HG02759 (cell line): ENCODE measurements around the gene PTPRE.
"Not testable (repeated sequence)": the region's sequence is repeated elsewhere in the genome, so short reads cannot be mapped to it uniquely, and the experiment has no call there.

Experiments used
- ATAC-seq: cut with Tn5 transposase; IDR thresholded peaks from one replicate; pipeline ENCODE4 v1.9.1; 2021; ENCODE audit warnings: mild to moderate bottlenecking, moderate library complexity; ENCODE audit not compliant: unreplicated experiment

The PTPRE gene

DNA sequence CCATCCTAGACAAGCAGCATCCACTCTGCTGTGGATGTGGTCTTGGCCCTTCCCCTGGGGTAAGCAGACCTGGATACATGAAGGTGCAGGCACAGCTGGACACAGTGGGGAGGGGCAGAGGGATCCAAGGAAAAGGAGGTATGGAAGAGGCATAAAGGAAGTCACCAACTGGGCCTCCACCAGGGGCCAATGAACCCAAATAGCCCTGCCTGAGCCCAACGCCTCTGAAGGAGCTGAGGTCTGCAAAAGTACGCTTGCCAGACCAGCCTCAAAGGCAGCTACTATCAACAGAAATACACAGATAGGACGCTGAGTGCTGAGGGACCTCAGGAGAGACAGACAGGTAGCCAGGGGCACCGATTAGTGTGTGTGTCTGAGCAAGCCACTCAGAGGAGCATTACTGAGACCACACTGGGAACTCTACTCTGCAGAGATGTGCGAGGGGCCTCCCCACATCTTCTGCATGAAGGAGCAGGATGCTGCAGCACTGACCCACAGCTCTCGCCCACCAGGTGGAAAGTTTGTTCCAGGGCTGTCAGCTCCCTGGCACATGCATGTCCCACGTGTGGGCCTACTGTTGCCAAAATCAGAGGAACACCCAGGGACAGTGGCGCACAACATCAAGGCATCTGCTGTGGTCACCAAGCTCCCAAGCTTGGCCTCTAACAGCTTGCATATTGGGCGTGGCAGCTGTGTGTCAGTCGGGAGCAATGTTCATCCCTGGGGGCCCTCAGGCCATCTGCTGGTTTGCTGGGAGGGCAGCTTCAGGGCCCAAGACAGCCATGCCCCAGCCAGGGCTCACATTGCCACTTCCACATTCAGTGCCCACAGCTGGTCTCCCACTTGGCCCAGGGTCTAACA, 179.3 kb downstream of the PTPRE start:
- no peak for ATAC-seq

GRCh38 chr10:128087146-128087883, 180.4 kb downstream of the PTPRE start:
- no peak for ATAC-seq

GRCh38 chr10:128087884-128088709, 181.2 kb downstream of the PTPRE start:
- no peak for ATAC-seq

DNA sequence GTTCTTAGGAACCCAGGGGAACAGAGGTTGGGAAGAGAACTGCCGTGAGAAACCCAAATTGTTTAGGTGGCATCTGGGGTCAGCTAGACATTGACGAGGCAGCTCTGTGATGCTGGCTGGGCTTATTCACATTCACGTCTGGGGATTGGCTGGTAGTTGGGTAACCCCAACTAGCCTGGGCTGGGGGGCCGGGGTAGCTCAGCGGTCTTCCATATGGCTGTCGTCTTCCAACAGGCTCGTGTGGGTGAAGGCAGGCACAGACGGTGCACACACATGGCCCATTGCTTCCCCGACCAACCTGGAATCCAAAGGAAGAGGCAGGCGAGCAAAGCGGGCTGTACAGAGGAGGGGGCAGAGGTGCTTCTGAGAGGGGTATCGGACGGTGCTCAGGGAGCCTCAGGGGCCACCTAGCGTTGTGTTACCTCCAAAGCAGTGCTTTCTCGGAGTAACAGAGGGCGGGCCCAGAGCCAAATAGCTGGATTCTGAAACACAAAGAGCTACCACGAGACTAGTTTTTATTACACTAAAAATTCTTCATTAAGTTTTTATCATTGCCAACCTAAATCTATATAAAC, 184.8 kb downstream of the PTPRE start:
- ATAC-seq: no peak

DNA sequence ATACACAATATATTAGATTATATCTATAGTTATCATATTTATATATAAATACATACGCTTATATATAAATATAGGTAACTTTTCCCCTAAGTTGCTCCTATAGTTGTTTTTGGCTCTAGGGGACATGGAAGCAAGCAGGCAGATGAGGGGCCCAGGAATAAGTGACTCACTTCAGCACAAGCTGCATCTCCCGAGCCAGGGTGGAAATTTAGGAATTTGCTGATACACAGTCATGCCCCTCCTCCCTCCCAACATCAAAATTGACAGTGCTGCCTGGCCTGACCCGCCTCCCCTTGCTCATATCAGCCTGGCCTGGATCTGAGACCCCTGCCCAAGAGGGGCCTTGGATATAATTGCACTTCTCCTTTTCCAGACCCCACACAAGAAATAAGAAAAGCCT, 185.6 kb downstream of the PTPRE start:
- ATAC-seq: no peak

DNA sequence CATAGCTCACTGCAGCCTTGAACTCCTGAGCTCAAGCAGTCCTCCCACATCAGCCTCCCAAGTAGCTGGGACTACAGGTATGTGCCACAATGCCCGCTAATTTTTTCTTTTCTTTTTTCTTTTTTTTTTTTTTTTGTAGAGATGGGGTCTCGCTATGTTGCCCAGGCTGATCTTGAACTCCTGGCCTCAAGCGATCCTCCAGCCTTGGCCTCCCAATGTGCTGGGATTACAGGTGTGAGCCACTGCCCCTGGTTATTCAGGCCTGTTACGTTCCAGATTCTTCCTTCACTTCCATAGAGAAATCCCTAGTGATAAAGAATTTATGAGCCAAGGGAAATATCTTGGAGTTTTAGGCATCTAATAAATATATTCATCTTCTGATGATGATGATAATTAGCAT, 187.7 kb downstream of the PTPRE start:
- not testable (repeated sequence) for ATAC-seq

DNA sequence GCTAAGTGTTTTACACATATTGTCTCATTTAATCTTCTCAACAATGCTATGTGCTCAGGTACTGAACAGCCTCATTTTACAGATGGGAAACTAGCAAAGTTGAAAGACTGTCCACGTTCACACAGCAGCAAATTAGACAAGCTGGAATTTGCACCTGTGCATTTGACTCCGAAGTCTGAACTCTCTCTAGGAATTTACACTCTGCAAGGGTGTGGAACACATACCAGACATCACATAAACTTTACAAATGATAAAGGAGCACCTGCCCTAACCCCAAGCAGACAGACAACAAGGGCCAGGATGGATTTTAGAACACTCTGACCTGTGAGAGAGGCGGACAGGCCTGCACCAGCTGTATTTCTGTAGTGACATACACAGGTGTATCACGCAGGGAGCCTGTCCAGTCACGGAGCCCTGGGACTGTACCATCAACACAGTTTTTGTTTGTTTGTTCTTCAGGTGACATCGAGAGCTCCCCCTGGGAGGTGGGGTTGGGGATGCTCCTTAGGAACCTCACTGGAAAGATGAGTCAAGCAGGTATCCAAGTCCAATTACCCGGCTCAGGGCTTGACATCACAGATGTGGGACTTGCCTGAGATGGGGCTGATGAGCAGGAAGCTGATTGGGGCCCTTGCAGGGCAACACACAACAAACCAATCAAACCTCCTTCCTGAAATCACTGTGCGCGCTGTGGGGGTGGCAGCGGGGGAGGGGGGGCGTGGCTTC, 188.3 kb downstream of the PTPRE start:
- ATAC-seq: no peak

DNA sequence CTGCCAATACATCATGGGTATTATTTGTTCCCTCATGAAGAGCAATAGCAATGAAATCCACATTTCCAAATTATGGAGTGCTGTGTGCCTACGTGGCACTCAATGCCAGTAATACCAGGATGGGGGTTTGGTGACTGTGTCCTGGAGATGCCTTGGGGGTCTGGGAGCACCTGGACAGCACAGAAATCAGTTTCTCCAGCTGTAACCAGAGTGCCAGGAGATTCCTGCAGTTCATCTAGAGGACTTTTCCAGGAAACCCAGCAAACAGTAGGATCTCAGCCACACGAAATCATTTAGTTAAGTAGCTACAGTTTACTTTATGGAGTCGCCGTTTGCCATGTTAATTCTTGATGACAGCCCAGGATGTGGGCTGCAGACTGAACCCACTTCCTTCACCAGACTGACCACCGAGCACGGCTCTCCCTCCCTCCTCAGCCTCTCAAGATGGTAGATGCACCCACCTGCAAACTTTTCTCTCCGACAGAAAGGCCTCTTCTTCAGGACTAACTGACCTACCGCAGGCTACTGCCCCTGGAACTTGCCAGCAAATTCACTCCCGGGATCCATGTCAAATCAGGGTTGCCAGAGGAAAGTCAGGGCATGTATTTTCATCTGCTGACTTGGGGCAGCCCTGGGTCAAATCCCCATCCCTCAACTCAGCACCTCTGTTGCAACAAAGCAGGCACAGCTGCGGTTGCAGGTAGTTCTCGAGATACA, 189.0 kb downstream of the PTPRE start:
- ATAC-seq: peak; percentile 38

DNA sequence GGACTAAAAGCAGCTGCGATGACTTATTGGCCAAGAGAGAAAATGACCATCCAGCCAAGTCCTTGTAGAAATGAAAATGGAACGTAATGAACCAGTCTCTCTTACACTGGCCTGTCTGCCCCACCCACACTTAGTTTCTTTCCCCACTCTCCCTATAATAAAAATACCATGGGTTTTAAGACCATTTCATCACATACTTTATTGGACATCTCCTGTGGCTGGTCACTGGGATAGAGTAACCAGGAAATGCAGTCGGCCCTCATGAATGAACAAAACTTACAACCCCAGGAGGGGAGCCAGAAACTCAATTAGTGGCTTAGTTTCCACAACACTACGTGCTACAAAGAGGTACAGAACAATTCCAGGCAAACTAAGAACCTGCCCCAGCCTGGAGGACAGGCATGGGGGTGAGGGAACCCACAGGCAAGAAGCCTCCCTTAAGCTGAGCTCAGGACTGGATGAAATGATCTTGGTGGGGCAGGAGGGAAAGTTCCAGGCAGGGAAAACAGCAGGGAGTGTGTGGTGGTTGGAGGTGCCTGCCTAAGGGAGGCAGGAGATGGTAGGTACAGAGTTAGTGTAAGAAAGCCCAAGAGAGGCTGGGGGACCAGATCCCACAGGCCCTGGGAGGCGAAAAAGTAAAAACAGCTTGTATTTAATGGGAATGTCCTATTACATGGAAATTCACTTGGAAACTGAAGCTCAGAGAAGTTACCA, 189.7 kb downstream of the PTPRE start:
- ATAC-seq: no peak

- ATAC-seq: no peak
Observed at GRCh38 chr10:128097783-128098182, 190.9 kb downstream of the PTPRE start.

- no peak for ATAC-seq
Observed at GRCh38 chr10:128098631-128099030, 191.7 kb downstream of the PTPRE start.

GRCh38 chr10:128099901-128100300, 193.0 kb downstream of the PTPRE start:
- no peak for ATAC-seq

- no peak for ATAC-seq
Observed at GRCh38 chr10:128101901-128102300, 195.0 kb downstream of the PTPRE start.

- no peak for ATAC-seq
Observed at GRCh38 chr10:128102480-128103228, 195.8 kb downstream of the PTPRE start.

DNA sequence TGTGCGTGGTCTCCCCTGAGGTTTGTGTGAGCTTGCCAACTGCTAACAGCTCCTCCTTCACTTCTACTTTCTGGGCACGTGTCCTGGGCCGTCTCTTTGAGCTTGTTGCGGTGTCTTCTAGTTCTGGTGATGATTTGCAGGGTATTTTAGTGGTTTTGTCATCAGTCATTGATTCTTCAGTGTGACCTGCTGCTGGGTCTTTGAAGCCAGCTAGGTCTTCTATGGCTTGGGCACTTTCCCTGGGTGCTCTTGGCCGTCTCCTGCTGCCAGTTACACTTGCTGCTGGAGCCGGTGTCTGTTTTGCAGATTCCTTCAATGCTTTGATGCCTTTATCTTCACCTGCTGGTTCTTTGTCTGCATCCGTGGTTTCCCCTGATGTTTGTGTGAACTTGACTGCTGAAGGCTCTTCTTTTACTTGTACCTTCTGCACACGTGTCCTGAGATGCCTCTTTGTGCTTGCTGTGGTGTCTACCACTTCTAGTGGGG, 196.4 kb downstream of the PTPRE start:
- no peak for ATAC-seq

GRCh38 chr10:128105383-128105782, 198.5 kb downstream of the PTPRE start:
- ATAC-seq: no peak

DNA sequence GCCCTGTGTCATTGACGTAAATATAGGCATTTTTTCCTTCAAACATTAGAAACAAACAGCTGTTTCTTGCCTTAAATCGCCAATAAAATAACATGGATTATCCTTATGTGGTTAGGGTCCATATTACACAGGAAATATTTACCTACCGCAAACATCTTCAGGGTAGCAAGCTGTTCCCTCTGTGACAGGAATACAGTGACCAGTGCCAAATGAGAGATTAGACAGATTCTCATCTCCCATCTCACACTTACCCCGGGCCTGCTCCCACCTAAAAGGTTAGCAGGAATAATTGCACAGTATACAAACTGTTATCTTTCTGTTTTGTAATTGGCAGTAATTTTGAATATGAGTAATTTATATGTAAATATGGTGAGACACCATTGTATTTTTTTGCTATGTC, 202.8 kb downstream of the PTPRE start:
- no peak for ATAC-seq

- no peak for ATAC-seq
Observed at GRCh38 chr10:128110339-128110738, 203.4 kb downstream of the PTPRE start.
